Stimulated activated CD4-positive, alpha-beta T cell treated with anti-CD3 and anti-CD28 coated beads, Interleukin-4, amount 100 ng/mL, for 1 hour (primary cell): ENCODE results near the gene NKX6-2.
"Not testable (repeated sequence)": the region's sequence is repeated elsewhere in the genome, so short reads cannot be mapped to it uniquely, and the experiment has no call there.

Source experiments
- DNase-seq: peaks from one replicate; pipeline ENCODE4 v3.0.0-alpha.2; 2020

Gene NKX6-2

GRCh38 chr10:132777441-132777840 lies 8.5 kb downstream of the NKX6-2 start:
- no peak for DNase-seq

GRCh38 chr10:132776821-132777220 lies 9.1 kb downstream of the NKX6-2 start:
- no peak for DNase-seq

- DNase-seq: no peak
Observed at GRCh38 chr10:132776186-132776585, 9.8 kb downstream of the NKX6-2 start.

GRCh38 chr10:132774902-132775863 lies 10.8 kb downstream of the NKX6-2 start:
- DNase-seq: no peak

GRCh38 chr10:132774181-132774901 lies 11.6 kb downstream of the NKX6-2 start:
- no peak for DNase-seq

GRCh38 chr10:132772816-132773215 lies 13.1 kb downstream of the NKX6-2 start:
- DNase-seq: not testable (repeated sequence)

- no peak for DNase-seq
Observed at GRCh38 chr10:132770061-132771021, 15.6 kb downstream of the NKX6-2 start.

GRCh38 chr10:132768346-132769248 lies 17.4 kb downstream of the NKX6-2 start:
- no peak for DNase-seq

- no peak for DNase-seq
Observed at GRCh38 chr10:132766291-132766690, 19.7 kb downstream of the NKX6-2 start.

- no peak for DNase-seq
Observed at GRCh38 chr10:132765435-132765834, 20.5 kb downstream of the NKX6-2 start.

- DNase-seq: no peak
Observed at GRCh38 chr10:132764108-132764507, 21.8 kb downstream of the NKX6-2 start.

GRCh38 chr10:132763545-132763944 lies 22.4 kb downstream of the NKX6-2 start:
- DNase-seq: no peak

- no peak for DNase-seq
Observed at GRCh38 chr10:132762267-132762666, 23.7 kb downstream of the NKX6-2 start.

- DNase-seq: no peak
Observed at GRCh38 chr10:132761395-132762060, 24.4 kb downstream of the NKX6-2 start.

GRCh38 chr10:132758865-132759264 lies 27.1 kb downstream of the NKX6-2 start:
- DNase-seq: no peak

GRCh38 chr10:132757171-132757570 lies 28.8 kb downstream of the NKX6-2 start:
- no peak for DNase-seq

GRCh38 chr10:132756591-132756990 lies 29.4 kb downstream of the NKX6-2 start:
- no peak for DNase-seq

GRCh38 chr10:132755166-132755711 lies 30.7 kb downstream of the NKX6-2 start:
- no peak for DNase-seq

GRCh38 chr10:132754071-132754470 lies 31.9 kb downstream of the NKX6-2 start:
- DNase-seq: no peak

- no peak for DNase-seq
Observed at GRCh38 chr10:132753596-132753995, 32.4 kb downstream of the NKX6-2 start.

GRCh38 chr10:132752961-132753360 lies 33.0 kb downstream of the NKX6-2 start:
- DNase-seq: no peak
